Fibroblast of lung (primary cell): ENCODE results near the gene SOX15. TPM values are rescaled to one million over a fixed set of nuclear protein-coding genes. Genes with fewer than 3 reads are reported as not detected.

Source experiments
- DNase-seq, 2 donors: peaks; one replicate each; pipeline versions ENCODE4 v3.0.0 to v3.0.0-alpha.2; 2010; ENCODE audit warnings: low read depth in 2 of 2
- H2AFZ ChIP-seq: 2 replicates; pipeline ENCODE4 v1.5.1; 2012; ENCODE audit warnings: low read length, control low read depth, inconsistent platforms
- H3K27ac ChIP-seq: 2 replicates; pipeline ENCODE4 v1.5.1; 2011; ENCODE audit warnings: low read length, control low read depth; ENCODE audit not compliant: insufficient read depth
- H3K27me3 ChIP-seq: 2 replicates; pipeline ENCODE4 v1.5.1; 2011; ENCODE audit warnings: mild to moderate bottlenecking, low read length; ENCODE audit not compliant: control insufficient read depth, insufficient read depth
- H3K36me3 ChIP-seq: 2 replicates; pipeline ENCODE4 v1.5.1; 2011; ENCODE audit warnings: low read length; ENCODE audit not compliant: control insufficient read depth, insufficient read depth
- H3K4me1 ChIP-seq: 2 replicates; pipeline ENCODE4 v1.5.1; 2011; ENCODE audit warnings: low read length; ENCODE audit not compliant: control insufficient read depth, insufficient read depth; ENCODE audit errors: extremely low read depth
- H3K4me2 ChIP-seq: 2 replicates; pipeline ENCODE4 v1.5.1; 2011; ENCODE audit warnings: low read length, control low read depth; ENCODE audit not compliant: insufficient read depth; ENCODE audit errors: extremely low read depth
- H3K4me3 ChIP-seq, 4 experiments: fragments of 200-600 bp in 1 of 4; sonication (generic) in 1 of 4; replicated peaks in 1 of 4; 2 replicates each; pipeline ENCODE4 v1.5.1; 2011 to 2016; ENCODE audit warnings: low read length in 4 of 4, low read depth in 3 of 4, mild to moderate bottlenecking in 3 of 4, control low read depth in 2 of 4, inconsistent platforms in 1 of 4, mixed read lengths in 1 of 4; ENCODE audit not compliant: insufficient read depth in 1 of 4; ENCODE audit errors: control extremely low read depth in 1 of 4
- H3K79me2 ChIP-seq: 2 replicates; pipeline ENCODE4 v1.5.1; 2012; ENCODE audit warnings: mild to moderate bottlenecking, low read length, inconsistent platforms; ENCODE audit not compliant: control insufficient read depth, insufficient read depth
- H3K9ac ChIP-seq: 2 replicates; pipeline ENCODE4 v1.5.1; 2011; ENCODE audit warnings: mild to moderate bottlenecking, low read length, control low read depth; ENCODE audit not compliant: insufficient read depth
- H3K9me3 ChIP-seq: 2 replicates; pipeline ENCODE4 v1.5.1; 2012; ENCODE audit warnings: low read depth, low read length; ENCODE audit not compliant: control insufficient read depth, insufficient read depth
- H4K20me1 ChIP-seq: 2 replicates; pipeline ENCODE4 v1.5.1; 2011; ENCODE audit warnings: low read length; ENCODE audit not compliant: control insufficient read depth, insufficient read depth; ENCODE audit errors: extremely low read depth
- EZH2 ChIP-seq: IDR thresholded peaks from 2 replicates; pipeline ENCODE4 v1.5.1; 2012; ENCODE audit warnings: low read length, control low read depth, mild to moderate bottlenecking; ENCODE audit errors: missing control alignments
- polyA plus RNA-seq, 2 donors: library from polyadenylated mRNA; depleted of rRNA in 1 of 2; stranded (reverse) in 1 of 2; unstranded in 1 of 2; fragments of >200 nt; gene quantifications; 2 replicates each; pipeline ENCODE4 v1.2.1, GENCODE V29; 2011 to 2012; ENCODE audit warnings: missing spikeins in 1 of 2
- total RNA-seq: library from RNA; depleted of rRNA; stranded (reverse); fragments of >200 nt; gene quantifications from 2 replicates; pipeline ENCODE4 v1.2.1, GENCODE V29; 2014
- TF ChIP-seq, protein P1 (sequence below), 2 donors: IDR thresholded peaks in 1 of 2; conservative IDR thresholded peaks in 1 of 2; 1 replicate in 1 of 2; 2 replicates in 1 of 2; pipeline ENCODE4 v1.5.1; 2011 to 2012; ENCODE audit warnings: low read length in 2 of 2, control low read depth in 1 of 2, inconsistent platforms in 1 of 2, low read depth in 1 of 2, mild to moderate bottlenecking in 1 of 2

Gene SOX15
- total and polyA plus RNA-seq, 2 donors (not counting 1 experiment from before 2014, with no cell fraction given) = 0.36 to 0.50 TPM

GRCh38 chr17:7544911-7545310, 45.0 kb downstream of the SOX15 start:
- Histone ChIP-seq H3K36me3 (no peaks in the 10 kb centered on the region), H2AFZ (no peak overlapping the region), H3K4me1 (peaks cover 4% of the 10 kb centered on the region), H3K4me3 (no peak overlapping the region), H4K20me1 (no peaks in the 10 kb centered on the region), H3K27me3 (no peaks in the 10 kb centered on the region), H3K79me2 (no peaks in the 10 kb centered on the region), H3K27ac (no peak overlapping the region), H3K9me3 (no peaks in the 10 kb centered on the region), H3K4me2 (no peak overlapping the region), H3K9ac (no peak overlapping the region)
- no peak for TF ChIP-seq EZH2
- TF ChIP-seq, protein P1, sequence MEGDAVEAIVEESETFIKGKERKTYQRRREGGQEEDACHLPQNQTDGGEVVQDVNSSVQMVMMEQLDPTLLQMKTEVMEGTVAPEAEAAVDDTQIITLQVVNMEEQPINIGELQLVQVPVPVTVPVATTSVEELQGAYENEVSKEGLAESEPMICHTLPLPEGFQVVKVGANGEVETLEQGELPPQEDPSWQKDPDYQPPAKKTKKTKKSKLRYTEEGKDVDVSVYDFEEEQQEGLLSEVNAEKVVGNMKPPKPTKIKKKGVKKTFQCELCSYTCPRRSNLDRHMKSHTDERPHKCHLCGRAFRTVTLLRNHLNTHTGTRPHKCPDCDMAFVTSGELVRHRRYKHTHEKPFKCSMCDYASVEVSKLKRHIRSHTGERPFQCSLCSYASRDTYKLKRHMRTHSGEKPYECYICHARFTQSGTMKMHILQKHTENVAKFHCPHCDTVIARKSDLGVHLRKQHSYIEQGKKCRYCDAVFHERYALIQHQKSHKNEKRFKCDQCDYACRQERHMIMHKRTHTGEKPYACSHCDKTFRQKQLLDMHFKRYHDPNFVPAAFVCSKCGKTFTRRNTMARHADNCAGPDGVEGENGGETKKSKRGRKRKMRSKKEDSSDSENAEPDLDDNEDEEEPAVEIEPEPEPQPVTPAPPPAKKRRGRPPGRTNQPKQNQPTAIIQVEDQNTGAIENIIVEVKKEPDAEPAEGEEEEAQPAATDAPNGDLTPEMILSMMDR (conservative IDR thresholded peaks at IDR 0.05 in 1 of 2, IDR thresholded peaks at IDR 0.05 in 1 of 2; ENCODE audit: low read depth in 1 of 2, low read length in 2 of 2) = no peak
- no peak for DNase-seq

DNA sequence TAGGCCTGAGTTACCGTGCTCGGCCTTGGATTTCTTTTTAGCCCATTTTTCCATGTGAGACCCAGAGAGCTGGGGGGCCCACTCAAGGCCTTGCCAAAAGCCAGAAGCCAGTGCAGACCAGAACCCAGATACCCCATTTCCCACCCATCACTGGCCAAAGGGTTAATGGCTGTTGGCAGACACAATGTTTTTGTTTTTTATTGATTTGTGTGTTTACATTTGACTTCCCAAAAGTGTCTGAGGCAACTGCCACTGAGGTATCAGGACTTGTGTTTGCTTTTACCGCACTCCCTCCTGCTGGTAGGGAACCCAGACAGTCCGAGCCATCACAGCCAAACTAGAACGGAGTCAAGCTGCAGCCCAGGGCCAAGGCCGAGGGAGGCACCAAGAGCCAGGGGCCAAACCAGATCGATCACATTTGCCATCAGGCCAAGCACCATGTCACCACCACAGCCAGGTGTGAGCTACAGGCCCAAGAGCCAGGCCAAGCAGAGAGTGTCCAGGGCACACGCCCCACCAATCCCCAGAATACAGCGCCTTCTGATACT, 48.7 kb downstream of the SOX15 start:
- Histone ChIP-seq H3K79me2 (no peaks in the 10 kb centered on the region), H3K9me3 (no peaks in the 10 kb centered on the region), H3K4me3 (no peak overlapping the region), H3K4me1 (no peaks in the 10 kb centered on the region), H3K4me2 (no peak overlapping the region), H2AFZ (no peak overlapping the region), H4K20me1 (no peaks in the 10 kb centered on the region), H3K27me3 (no peaks in the 10 kb centered on the region), H3K9ac (no peak overlapping the region), H3K27ac (no peak overlapping the region), H3K36me3 (no peaks in the 10 kb centered on the region)
- no peak for DNase-seq
- TF ChIP-seq EZH2 = no peak
- TF ChIP-seq, protein P1 (conservative IDR thresholded peaks at IDR 0.05 in 1 of 2, IDR thresholded peaks at IDR 0.05 in 1 of 2; ENCODE audit: low read depth in 1 of 2, low read length in 2 of 2) = no peak

GRCh38 chr17:7538891-7539545, 50.9 kb downstream of the SOX15 start:
- no peak overlapping the region for H2AFZ ChIP-seq
- peak in 1 of 2 donors; percentile 80 for DNase-seq
- H3K27ac ChIP-seq = no peak overlapping the region
- no peaks in the 10 kb centered on the region for H3K4me1 ChIP-seq
- no peak overlapping the region for H3K4me3 ChIP-seq
- H3K9ac ChIP-seq = no peak overlapping the region
- H3K36me3 ChIP-seq = no peaks in the 10 kb centered on the region
- no peaks in the 10 kb centered on the region for H3K9me3 ChIP-seq
- TF ChIP-seq, protein P1 (conservative IDR thresholded peaks at IDR 0.05 in 1 of 2, IDR thresholded peaks at IDR 0.05 in 1 of 2; ENCODE audit: low read depth in 1 of 2, low read length in 2 of 2) = no peak
- no peak for TF ChIP-seq EZH2
- no peak overlapping the region for H3K4me2 ChIP-seq
- H4K20me1 ChIP-seq = no peaks in the 10 kb centered on the region
- H3K27me3 ChIP-seq = no peaks in the 10 kb centered on the region
- H3K79me2 ChIP-seq = no peaks in the 10 kb centered on the region

Other genes with a start within 250 kb of the SOX15 start
- 8.8 and 9.0 TPM in 2 replicates for gene KCTD11, start 237.9 kb downstream of the SOX15 start, total RNA-seq
- gene KCTD11, start 237.9 kb downstream of the SOX15 start, polyA plus RNA-seq = 8.4 and 11.9 TPM in 2 replicates
- gene TMEM95, start 234.9 kb downstream of the SOX15 start, total RNA-seq = not detected in 2 replicates
- not detected in 2 replicates for gene TMEM95, start 234.9 kb downstream of the SOX15 start, polyA plus RNA-seq
- 0.66 and 1.0 TPM in 2 replicates for gene TNK1, start 209.0 kb downstream of the SOX15 start, total RNA-seq
- 0.15 and 0.20 TPM in 2 replicates for gene TNK1, start 209.0 kb downstream of the SOX15 start, polyA plus RNA-seq
- 18.7 and 25.4 TPM in 2 replicates for gene PLSCR3, start 195.6 kb downstream of the SOX15 start, total RNA-seq
- 39.1 and 42.1 TPM in 2 replicates for gene PLSCR3, start 195.6 kb downstream of the SOX15 start, polyA plus RNA-seq
- 206 and 212 TPM in 2 replicates for gene TMEM256, start 186.0 kb downstream of the SOX15 start, total RNA-seq
- 59.1 and 78.7 TPM in 2 replicates for gene TMEM256, start 186.0 kb downstream of the SOX15 start, polyA plus RNA-seq
- 5.1 and 12.1 TPM in 2 replicates for gene NLGN2, start 182.2 kb downstream of the SOX15 start, total RNA-seq
- 7.3 and 10.0 TPM in 2 replicates for gene NLGN2, start 182.2 kb downstream of the SOX15 start, polyA plus RNA-seq
- not detected in 2 replicates for gene SPEM1, start 169.8 kb downstream of the SOX15 start, total RNA-seq
- not detected in 2 replicates for gene SPEM1, start 169.8 kb downstream of the SOX15 start, polyA plus RNA-seq
- gene SPEM2, start 164.5 kb downstream of the SOX15 start, total RNA-seq = not detected in 2 replicates
- gene SPEM2, start 164.5 kb downstream of the SOX15 start, polyA plus RNA-seq = not detected in 2 replicates
- gene SPEM3, start 161.2 kb downstream of the SOX15 start, total RNA-seq = not detected in 2 replicates
- not detected in 2 replicates for gene SPEM3, start 161.2 kb downstream of the SOX15 start, polyA plus RNA-seq
- 1.5 and 1.8 TPM in 2 replicates for gene TMEM102, start 154.7 kb downstream of the SOX15 start, total RNA-seq
- gene TMEM102, start 154.7 kb downstream of the SOX15 start, polyA plus RNA-seq = 0.52 and 0.58 TPM in 2 replicates
- 0.33 and 1.3 TPM in 2 replicates for gene FGF11, start 150.6 kb downstream of the SOX15 start, total RNA-seq
- 0.43 and 0.87 TPM in 2 replicates for gene FGF11, start 150.6 kb downstream of the SOX15 start, polyA plus RNA-seq
- 5.6 and 12.2 TPM in 2 replicates for gene CHRNB1, start 145.0 kb downstream of the SOX15 start, total RNA-seq
- gene CHRNB1, start 145.0 kb downstream of the SOX15 start, polyA plus RNA-seq = 6.3 and 9.2 TPM in 2 replicates
- gene ZBTB4, start 110.5 kb downstream of the SOX15 start, total RNA-seq = 16.4 and 29.9 TPM in 2 replicates
- gene ZBTB4, start 110.5 kb downstream of the SOX15 start, polyA plus RNA-seq = 21.3 and 22.3 TPM in 2 replicates
- not detected in 2 replicates for gene SLC35G6, start 108.6 kb downstream of the SOX15 start, total RNA-seq
- gene SLC35G6, start 108.6 kb downstream of the SOX15 start, polyA plus RNA-seq = not detected in 2 replicates
- gene POLR2A, start 105.7 kb downstream of the SOX15 start, total RNA-seq = 60.1 and 75.8 TPM in 2 replicates
- gene POLR2A, start 105.7 kb downstream of the SOX15 start, polyA plus RNA-seq = 6.8 and 7.1 TPM in 2 replicates
- gene TNFSF12, start 41.0 kb downstream of the SOX15 start, total RNA-seq = 5.1 and 9.6 TPM in 2 replicates
- gene TNFSF12, start 41.0 kb downstream of the SOX15 start, polyA plus RNA-seq = 34.4 and 35.9 TPM in 2 replicates
- 1.5 and 2.0 TPM in 2 replicates for gene TNFSF13, start 31.3 kb downstream of the SOX15 start, total RNA-seq
- gene TNFSF13, start 31.3 kb downstream of the SOX15 start, polyA plus RNA-seq = 2.5 and 2.8 TPM in 2 replicates
- 65.5 and 66.2 TPM in 2 replicates for gene SENP3, start 28.2 kb downstream of the SOX15 start, total RNA-seq
- gene SENP3, start 28.2 kb downstream of the SOX15 start, polyA plus RNA-seq = 67.6 and 118 TPM in 2 replicates
- 16.2 and 29.4 TPM in 2 replicates for gene CD68, start 10.5 kb downstream of the SOX15 start, total RNA-seq
- gene CD68, start 10.5 kb downstream of the SOX15 start, polyA plus RNA-seq = 90.4 and 250 TPM in 2 replicates
- gene MPDU1, start 6.2 kb downstream of the SOX15 start, total RNA-seq = 29.5 and 51.9 TPM in 2 replicates
- gene MPDU1, start 6.2 kb downstream of the SOX15 start, polyA plus RNA-seq = 107 and 172 TPM in 2 replicates
- 39.8 and 46.6 TPM in 2 replicates for gene FXR2, start 24.8 kb upstream of the SOX15 start, total RNA-seq
- 22.0 and 28.1 TPM in 2 replicates for gene FXR2, start 24.8 kb upstream of the SOX15 start, polyA plus RNA-seq
- gene SAT2, start 37.7 kb upstream of the SOX15 start, total RNA-seq = 54.3 and 55.5 TPM in 2 replicates
- 47.0 and 48.2 TPM in 2 replicates for gene SAT2, start 37.7 kb upstream of the SOX15 start, polyA plus RNA-seq
- 0.26 and 0.33 TPM in 2 replicates for gene SHBG, start 40.0 kb upstream of the SOX15 start, total RNA-seq
- gene SHBG, start 40.0 kb upstream of the SOX15 start, polyA plus RNA-seq = 0.27 and 0.45 TPM in 2 replicates
- gene ATP1B2, start 60.8 kb upstream of the SOX15 start, total RNA-seq = 0.33 TPM in 1 of 2 replicates, not detected in the other
- gene ATP1B2, start 60.8 kb upstream of the SOX15 start, polyA plus RNA-seq = 0.02 and 0.05 TPM in 2 replicates
- 23.0 and 24.7 TPM in 2 replicates for gene TP53, start 97.4 kb upstream of the SOX15 start, total RNA-seq
- 35.5 and 43.2 TPM in 2 replicates for gene TP53, start 97.4 kb upstream of the SOX15 start, polyA plus RNA-seq
- 2.3 and 3.1 TPM in 2 replicates for gene WRAP53, start 98.4 kb upstream of the SOX15 start, total RNA-seq
- 3.0 and 7.2 TPM in 2 replicates for gene WRAP53, start 98.4 kb upstream of the SOX15 start, polyA plus RNA-seq
- gene EFNB3, start 115.1 kb upstream of the SOX15 start, total RNA-seq = 0.26 and 0.33 TPM in 2 replicates
- gene EFNB3, start 115.1 kb upstream of the SOX15 start, polyA plus RNA-seq = 0.51 and 3.7 TPM in 2 replicates
- gene DNAH2, start 127.7 kb upstream of the SOX15 start, total RNA-seq = 0.17 and 0.26 TPM in 2 replicates
- gene DNAH2, start 127.7 kb upstream of the SOX15 start, polyA plus RNA-seq = 0.06 and 0.08 TPM in 2 replicates
- 9.4 and 12.3 TPM in 2 replicates for gene KDM6B, start 244.1 kb upstream of the SOX15 start, total RNA-seq
- gene KDM6B, start 244.1 kb upstream of the SOX15 start, polyA plus RNA-seq = 0.68 and 1.1 TPM in 2 replicates